ENCODE data around the gene KIAA1217. TPM values are rescaled to one million over a fixed set of nuclear protein-coding genes. Genes with fewer than 3 reads are reported as not detected.

KIAA1217 gene
- polyA plus RNA-seq, 3 donors = not detected

DNA sequence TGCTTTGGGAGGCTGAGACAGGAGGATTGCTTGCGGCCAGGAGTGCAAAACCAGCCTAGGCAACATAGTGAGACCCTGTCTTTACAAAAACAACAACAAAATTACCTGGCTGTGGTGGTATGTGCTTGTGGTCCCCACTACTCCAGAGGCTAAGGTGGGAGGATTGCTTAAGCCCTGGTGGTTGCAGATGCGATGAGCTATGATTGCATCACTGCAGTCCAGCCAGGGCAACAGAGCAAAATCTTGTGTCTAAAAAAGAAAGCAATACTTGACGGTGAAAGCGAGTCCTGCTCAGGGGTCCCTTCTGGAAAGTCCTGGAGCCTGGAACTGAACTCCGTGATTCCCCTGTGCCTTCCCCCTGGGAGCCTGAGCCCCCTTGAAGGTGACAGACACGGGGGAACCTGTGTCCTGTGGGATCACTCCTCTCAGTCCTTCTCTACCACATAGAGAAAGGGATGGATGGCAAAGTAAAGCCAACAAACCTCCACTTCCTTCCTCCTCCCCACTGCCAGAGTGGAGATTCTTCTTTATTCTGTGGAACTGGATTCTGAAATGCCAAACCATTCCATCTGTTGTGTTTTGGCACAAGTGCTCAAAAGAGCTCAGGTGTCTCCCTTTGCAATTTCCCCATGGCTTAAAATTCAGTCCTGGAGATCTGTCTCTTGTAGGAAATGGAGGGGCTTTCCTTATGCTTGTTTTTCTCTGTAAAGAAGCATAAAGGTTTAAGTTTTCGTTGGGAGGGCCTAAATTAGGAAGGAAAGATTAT, 50.6 kb downstream of the KIAA1217 start:
- Mint-ChIP-seq H3K27me3 (ENCODE audit: low read depth in 3 of 3) (peaks cover 0 to 2% (median under 1%) of the 10 kb centered on the region in 3 donors), H3K36me3 (no peaks in the 10 kb centered on the region), H3K27ac (no peak overlapping the region), H3K4me3 (no peak overlapping the region), H3K9me3 (peaks cover 3 to 13% (median 6%) of the 10 kb centered on the region in 7 donors), H3K4me1 (no peaks in the 10 kb centered on the region)
- Histone ChIP-seq H3K9me3 (replicated peaks in 1 of 2; ENCODE audit: control insufficient read depth in 1 of 2, insufficient read depth in 1 of 2, low read length in 2 of 2) (no peaks in the 10 kb centered on the region), H3K4me3 (replicated peaks in 1 of 3; ENCODE audit: low read depth in 2 of 3, low read length in 3 of 3) (no peak overlapping the region), H3K27me3 (ENCODE audit: control insufficient read depth in 2 of 2, insufficient read depth in 2 of 2, low read length in 2 of 2) (no peaks in the 10 kb centered on the region), H3K27ac (ENCODE audit: low read depth in 1 of 2, low read length in 2 of 2) (no peak overlapping the region), H3K9ac (ENCODE audit: insufficient read depth, low read length, poor library complexity, severe bottlenecking) (no peak overlapping the region), H3K79me2 (ENCODE audit: insufficient read depth, low read length) (no peaks in the 10 kb centered on the region), H4K20me1 (ENCODE audit: insufficient read depth, low read length) (no peaks in the 10 kb centered on the region), H3K36me3 (replicated peaks in 1 of 2; ENCODE audit: control insufficient read depth in 1 of 2, insufficient read depth in 2 of 2, low read length in 2 of 2) (no peaks in the 10 kb centered on the region), H3K4me1 (ENCODE audit: control insufficient read depth in 1 of 2, insufficient read depth in 2 of 2, low read length in 2 of 2) (no peaks in the 10 kb centered on the region), H3K4me2 (replicated peaks; ENCODE audit: extremely low read depth, low read length, poor library complexity, severe bottlenecking) (no peak overlapping the region), H2AFZ (ENCODE audit: insufficient read depth, low read depth, low read length, poor library complexity, severe bottlenecking) (no peak overlapping the region)
- DNase-seq = no peak
- TF ChIP-seq, protein P1, sequence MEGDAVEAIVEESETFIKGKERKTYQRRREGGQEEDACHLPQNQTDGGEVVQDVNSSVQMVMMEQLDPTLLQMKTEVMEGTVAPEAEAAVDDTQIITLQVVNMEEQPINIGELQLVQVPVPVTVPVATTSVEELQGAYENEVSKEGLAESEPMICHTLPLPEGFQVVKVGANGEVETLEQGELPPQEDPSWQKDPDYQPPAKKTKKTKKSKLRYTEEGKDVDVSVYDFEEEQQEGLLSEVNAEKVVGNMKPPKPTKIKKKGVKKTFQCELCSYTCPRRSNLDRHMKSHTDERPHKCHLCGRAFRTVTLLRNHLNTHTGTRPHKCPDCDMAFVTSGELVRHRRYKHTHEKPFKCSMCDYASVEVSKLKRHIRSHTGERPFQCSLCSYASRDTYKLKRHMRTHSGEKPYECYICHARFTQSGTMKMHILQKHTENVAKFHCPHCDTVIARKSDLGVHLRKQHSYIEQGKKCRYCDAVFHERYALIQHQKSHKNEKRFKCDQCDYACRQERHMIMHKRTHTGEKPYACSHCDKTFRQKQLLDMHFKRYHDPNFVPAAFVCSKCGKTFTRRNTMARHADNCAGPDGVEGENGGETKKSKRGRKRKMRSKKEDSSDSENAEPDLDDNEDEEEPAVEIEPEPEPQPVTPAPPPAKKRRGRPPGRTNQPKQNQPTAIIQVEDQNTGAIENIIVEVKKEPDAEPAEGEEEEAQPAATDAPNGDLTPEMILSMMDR (IDR thresholded peaks at IDR 0.05) = no peak
- intact Hi-C loops (cut with micrococcal nuclease) = no loop called here
- 70% methylated on average over 1 of the region's 7 CpGs for WGBS (ENCODE audit: insufficient coverage)

DNA sequence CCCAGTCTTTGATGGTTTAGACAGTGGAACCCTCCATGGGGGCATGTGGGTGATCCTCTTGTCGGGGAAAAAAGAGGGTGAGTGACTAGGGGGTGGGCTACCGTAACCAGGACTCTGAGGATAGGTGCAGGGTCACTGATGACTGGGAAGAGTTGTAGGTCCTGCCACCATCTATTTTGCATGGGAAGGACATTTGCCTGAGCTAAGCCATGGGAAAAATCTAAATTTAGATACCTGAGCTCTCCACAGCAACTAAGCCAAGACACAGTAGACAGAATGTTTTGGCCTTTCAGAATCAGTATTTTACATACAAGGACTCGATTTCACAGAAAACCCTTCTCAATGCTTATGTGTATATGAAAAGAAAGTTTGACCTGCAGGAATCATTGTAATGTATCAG, 52.7 kb downstream of the KIAA1217 start:
- 94% methylated on average over 2 of the region's 3 CpGs for WGBS (ENCODE audit: insufficient coverage)
- DNase-seq = no peak
- Mint-ChIP-seq H3K4me3 (no peak overlapping the region), H3K27ac (no peak overlapping the region), H3K4me1 (no peaks in the 10 kb centered on the region), H3K27me3 (ENCODE audit: low read depth in 3 of 3) (peaks cover 0 to 2% (median 2%) of the 10 kb centered on the region in 3 donors), H3K36me3 (no peaks in the 10 kb centered on the region), H3K9me3 (peaks cover 3 to 16% (median 8%) of the 10 kb centered on the region in 7 donors)
- H3K4me2 ChIP-seq (replicated peaks; ENCODE audit: extremely low read depth, low read length, poor library complexity, severe bottlenecking) = no peak overlapping the region
- no peaks in the 10 kb centered on the region for H3K4me1 ChIP-seq (ENCODE audit: control insufficient read depth in 1 of 2, insufficient read depth in 2 of 2, low read length in 2 of 2)
- no peak overlapping the region for H3K4me3 ChIP-seq (replicated peaks in 1 of 3; ENCODE audit: low read depth in 2 of 3, low read length in 3 of 3)
- H3K27ac ChIP-seq (ENCODE audit: low read depth in 1 of 2, low read length in 2 of 2) = no peak overlapping the region
- TF ChIP-seq, protein P1 (IDR thresholded peaks at IDR 0.05) = no peak
- intact Hi-C loops (cut with micrococcal nuclease) = no loop called here
- no peaks in the 10 kb centered on the region for H4K20me1 ChIP-seq (ENCODE audit: insufficient read depth, low read length)
- H3K9me3 ChIP-seq (replicated peaks in 1 of 2; ENCODE audit: control insufficient read depth in 1 of 2, insufficient read depth in 1 of 2, low read length in 2 of 2) = no peaks in the 10 kb centered on the region
- H3K27me3 ChIP-seq (ENCODE audit: control insufficient read depth in 2 of 2, insufficient read depth in 2 of 2, low read length in 2 of 2) = no peaks in the 10 kb centered on the region
- no peaks in the 10 kb centered on the region for H3K79me2 ChIP-seq (ENCODE audit: insufficient read depth, low read length)
- no peak overlapping the region for H3K9ac ChIP-seq (ENCODE audit: insufficient read depth, low read length, poor library complexity, severe bottlenecking)
- H3K36me3 ChIP-seq (replicated peaks in 1 of 2; ENCODE audit: control insufficient read depth in 1 of 2, insufficient read depth in 2 of 2, low read length in 2 of 2) = no peaks in the 10 kb centered on the region
- H2AFZ ChIP-seq (ENCODE audit: insufficient read depth, low read depth, low read length, poor library complexity, severe bottlenecking) = no peak overlapping the region
